ENCODE data around the gene EIF2AK2. TPM values are rescaled to one million over a fixed set of nuclear protein-coding genes. Genes with fewer than 3 reads are reported as not detected.

The EIF2AK2 gene
- total and polyA plus RNA-seq, 10 of the 15 experiments (the other 5 are each of a cell fraction or from before 2014, with no cell fraction given), result 16.2 to 81.4 (median 63.3) TPM

GRCh38 chr2:37196320-37197195 lies 39.8 kb upstream of the EIF2AK2 start, which contains the start of gene CEBPZOS (continued):
- no peak for TF ChIP-seq RAD21 (IDR thresholded peaks at IDR 0.05; ENCODE audit: insufficient read depth, low read depth, low read length)
- no peak for TF ChIP-seq MYC (IDR thresholded peaks at IDR 0.05; ENCODE audit: insufficient read depth, insufficient read length, insufficient replicate concordance, low read length, severe bottlenecking)
- TF ChIP-seq NFYB (IDR thresholded peaks at IDR 0.05; ENCODE audit: insufficient read depth, low read depth, low read length), result no peak
- no peak for TF ChIP-seq KDM1A (IDR thresholded peaks at IDR 0.05; ENCODE audit: borderline replicate concordance)
- no peak for TF ChIP-seq SPI1 (IDR thresholded peaks at IDR 0.05; ENCODE audit: borderline replicate concordance, insufficient read depth, low read depth, low read length)
- TF ChIP-seq STAT1 (conservative IDR thresholded peaks at IDR 0.05), result no peak; the same call in 1 of the 2 replicates
- TF ChIP-seq, protein P1, sequence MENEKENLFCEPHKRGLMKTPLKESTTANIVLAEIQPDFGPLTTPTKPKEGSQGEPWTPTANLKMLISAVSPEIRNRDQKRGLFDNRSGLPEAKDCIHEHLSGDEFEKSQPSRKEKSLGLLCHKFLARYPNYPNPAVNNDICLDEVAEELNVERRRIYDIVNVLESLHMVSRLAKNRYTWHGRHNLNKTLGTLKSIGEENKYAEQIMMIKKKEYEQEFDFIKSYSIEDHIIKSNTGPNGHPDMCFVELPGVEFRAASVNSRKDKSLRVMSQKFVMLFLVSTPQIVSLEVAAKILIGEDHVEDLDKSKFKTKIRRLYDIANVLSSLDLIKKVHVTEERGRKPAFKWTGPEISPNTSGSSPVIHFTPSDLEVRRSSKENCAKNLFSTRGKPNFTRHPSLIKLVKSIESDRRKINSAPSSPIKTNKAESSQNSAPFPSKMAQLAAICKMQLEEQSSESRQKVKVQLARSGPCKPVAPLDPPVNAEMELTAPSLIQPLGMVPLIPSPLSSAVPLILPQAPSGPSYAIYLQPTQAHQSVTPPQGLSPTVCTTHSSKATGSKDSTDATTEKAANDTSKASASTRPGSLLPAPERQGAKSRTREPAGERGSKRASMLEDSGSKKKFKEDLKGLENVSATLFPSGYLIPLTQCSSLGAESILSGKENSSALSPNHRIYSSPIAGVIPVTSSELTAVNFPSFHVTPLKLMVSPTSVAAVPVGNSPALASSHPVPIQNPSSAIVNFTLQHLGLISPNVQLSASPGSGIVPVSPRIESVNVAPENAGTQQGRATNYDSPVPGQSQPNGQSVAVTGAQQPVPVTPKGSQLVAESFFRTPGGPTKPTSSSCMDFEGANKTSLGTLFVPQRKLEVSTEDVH (IDR thresholded peaks at IDR 0.05; ENCODE audit: low read depth, partially characterized antibody), result no peak
- TF ChIP-seq, protein P2, sequence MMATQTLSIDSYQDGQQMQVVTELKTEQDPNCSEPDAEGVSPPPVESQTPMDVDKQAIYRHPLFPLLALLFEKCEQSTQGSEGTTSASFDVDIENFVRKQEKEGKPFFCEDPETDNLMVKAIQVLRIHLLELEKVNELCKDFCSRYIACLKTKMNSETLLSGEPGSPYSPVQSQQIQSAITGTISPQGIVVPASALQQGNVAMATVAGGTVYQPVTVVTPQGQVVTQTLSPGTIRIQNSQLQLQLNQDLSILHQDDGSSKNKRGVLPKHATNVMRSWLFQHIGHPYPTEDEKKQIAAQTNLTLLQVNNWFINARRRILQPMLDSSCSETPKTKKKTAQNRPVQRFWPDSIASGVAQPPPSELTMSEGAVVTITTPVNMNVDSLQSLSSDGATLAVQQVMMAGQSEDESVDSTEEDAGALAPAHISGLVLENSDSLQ (IDR thresholded peaks at IDR 0.05), result 0 out of 2 replicates have a peak, but pooled peaks have one; percentile 9

Data from GM12878 (cell line).